ENCODE measurements around the gene NFX1.

GRCh38 chr9:33408087-33408486 lies 117.8 kb downstream of the NFX1 start:
- TF ChIP-seq, protein P1, sequence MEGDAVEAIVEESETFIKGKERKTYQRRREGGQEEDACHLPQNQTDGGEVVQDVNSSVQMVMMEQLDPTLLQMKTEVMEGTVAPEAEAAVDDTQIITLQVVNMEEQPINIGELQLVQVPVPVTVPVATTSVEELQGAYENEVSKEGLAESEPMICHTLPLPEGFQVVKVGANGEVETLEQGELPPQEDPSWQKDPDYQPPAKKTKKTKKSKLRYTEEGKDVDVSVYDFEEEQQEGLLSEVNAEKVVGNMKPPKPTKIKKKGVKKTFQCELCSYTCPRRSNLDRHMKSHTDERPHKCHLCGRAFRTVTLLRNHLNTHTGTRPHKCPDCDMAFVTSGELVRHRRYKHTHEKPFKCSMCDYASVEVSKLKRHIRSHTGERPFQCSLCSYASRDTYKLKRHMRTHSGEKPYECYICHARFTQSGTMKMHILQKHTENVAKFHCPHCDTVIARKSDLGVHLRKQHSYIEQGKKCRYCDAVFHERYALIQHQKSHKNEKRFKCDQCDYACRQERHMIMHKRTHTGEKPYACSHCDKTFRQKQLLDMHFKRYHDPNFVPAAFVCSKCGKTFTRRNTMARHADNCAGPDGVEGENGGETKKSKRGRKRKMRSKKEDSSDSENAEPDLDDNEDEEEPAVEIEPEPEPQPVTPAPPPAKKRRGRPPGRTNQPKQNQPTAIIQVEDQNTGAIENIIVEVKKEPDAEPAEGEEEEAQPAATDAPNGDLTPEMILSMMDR (IDR thresholded peaks at IDR 0.05): no peak
- TF ChIP-seq POLR2A (IDR thresholded peaks at IDR 0.05) (no peak), POLR2AphosphoS5 (IDR thresholded peaks at IDR 0.05; ENCODE audit: insufficient read depth in 1 of 2, low read depth in 1 of 2) (no peak)

Data from vagina (tissue), 2 donors.